ENCODE data around the gene NEAT1.

DNA sequence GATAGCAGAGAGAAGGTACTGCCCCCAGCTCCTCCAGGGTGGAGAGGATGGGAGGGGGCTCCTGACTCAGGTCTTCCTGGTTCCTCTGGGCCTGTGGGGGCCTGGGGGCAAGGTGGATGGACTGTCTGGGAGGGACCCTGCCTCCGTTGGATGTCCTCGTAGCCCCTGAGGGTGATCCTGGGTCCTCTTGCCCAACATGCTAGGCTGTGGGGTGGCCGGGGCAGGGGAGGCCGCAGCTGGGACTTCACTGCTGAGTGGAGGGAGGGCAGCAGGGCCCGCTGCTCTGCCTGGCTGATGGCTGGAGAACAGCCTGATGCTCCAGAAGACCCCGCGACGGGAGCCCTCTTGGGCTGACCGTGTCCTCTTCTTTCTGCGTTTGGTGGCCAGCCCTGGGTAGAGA lies 22.8 kb upstream of the NEAT1 start:
- TF ChIP-seq, protein P1, sequence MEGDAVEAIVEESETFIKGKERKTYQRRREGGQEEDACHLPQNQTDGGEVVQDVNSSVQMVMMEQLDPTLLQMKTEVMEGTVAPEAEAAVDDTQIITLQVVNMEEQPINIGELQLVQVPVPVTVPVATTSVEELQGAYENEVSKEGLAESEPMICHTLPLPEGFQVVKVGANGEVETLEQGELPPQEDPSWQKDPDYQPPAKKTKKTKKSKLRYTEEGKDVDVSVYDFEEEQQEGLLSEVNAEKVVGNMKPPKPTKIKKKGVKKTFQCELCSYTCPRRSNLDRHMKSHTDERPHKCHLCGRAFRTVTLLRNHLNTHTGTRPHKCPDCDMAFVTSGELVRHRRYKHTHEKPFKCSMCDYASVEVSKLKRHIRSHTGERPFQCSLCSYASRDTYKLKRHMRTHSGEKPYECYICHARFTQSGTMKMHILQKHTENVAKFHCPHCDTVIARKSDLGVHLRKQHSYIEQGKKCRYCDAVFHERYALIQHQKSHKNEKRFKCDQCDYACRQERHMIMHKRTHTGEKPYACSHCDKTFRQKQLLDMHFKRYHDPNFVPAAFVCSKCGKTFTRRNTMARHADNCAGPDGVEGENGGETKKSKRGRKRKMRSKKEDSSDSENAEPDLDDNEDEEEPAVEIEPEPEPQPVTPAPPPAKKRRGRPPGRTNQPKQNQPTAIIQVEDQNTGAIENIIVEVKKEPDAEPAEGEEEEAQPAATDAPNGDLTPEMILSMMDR (IDR thresholded peaks at IDR 0.05 in 4 of 5, conservative IDR thresholded peaks at IDR 0.05 in 1 of 5), result no peak
- no peak for TF ChIP-seq POLR2A (IDR thresholded peaks at IDR 0.05)

Measured in gastrocnemius medialis (tissue), 4 donors.